ENCODE measurements around the gene APOM. TPM values are rescaled to one million over a fixed set of nuclear protein-coding genes. Genes with fewer than 3 reads are reported as not detected.

APOM gene
- total RNA-seq, 4 donors from 2014 or later: 0.62 to 7.4 (median 3.2) TPM

- peak; percentile 20 for TF ChIP-seq POLR2AphosphoS5 (IDR thresholded peaks at IDR 0.05)
- TF ChIP-seq CTCF (IDR thresholded peaks at IDR 0.05): no peak
- TF ChIP-seq EP300 (IDR thresholded peaks at IDR 0.05): no peak
- TF ChIP-seq POLR2A (IDR thresholded peaks at IDR 0.05): peak; percentile 75 to 76
- peaks cover 0 to 25% (median 8%) of the 10 kb centered on the region in 3 donors for H3K4me1 ChIP-seq
Observed at GRCh38 chr6:31620586-31621319, 34.9 kb upstream of the APOM start, which contains the start of gene PRRC2A. PRRC2A (plus strand) TSS chr6:31620715; CDS start chr6:31622790, 2,075 bp downstream.

GRCh38 chr6:31621320-31621939, 34.3 kb upstream of the APOM start:
- WGBS, 2 donors (ENCODE audit: low coverage in 1 of 2): 0 to 3% methylated on average over 5 to 15 of the region's 15 CpGs

More at GRCh38 chr6:31620586-31621319, 34.9 kb upstream of the APOM start, which contains the start of gene PRRC2A:
- WGBS, 2 donors (ENCODE audit: low coverage in 1 of 2): 0 to 1% methylated on average over 3 to 15 of the region's 67 CpGs
- H3K9me3 ChIP-seq: no peaks in the 10 kb centered on the region
- H3K27me3 ChIP-seq: no peaks in the 10 kb centered on the region
- H3K4me3 ChIP-seq: peak within 1 kb of the TSS; percentile 54 to 85
- ATAC-seq: peak; percentile 83
- H3K36me3 ChIP-seq: peaks cover 0 to 32% of the 10 kb centered on the region in 2 donors
- H3K27ac ChIP-seq: peak within 1 kb of the TSS; percentile 82 to 98 (median 94)

GRCh38 chr6:31621991-31622390, 33.7 kb upstream of the APOM start:
- no peaks in the 10 kb centered on the region for H3K27me3 ChIP-seq
- ATAC-seq: no peak
- peaks cover 0 to 45% of the 10 kb centered on the region in 2 donors for H3K36me3 ChIP-seq
- 16 to 38% methylated on average over 4 of the region's 4 CpGs for WGBS, 2 donors (ENCODE audit: low coverage in 1 of 2)
- H3K4me1 ChIP-seq: peaks cover 0 to 25% (median 8%) of the 10 kb centered on the region in 3 donors
- H3K9me3 ChIP-seq: no peaks in the 10 kb centered on the region
- TF ChIP-seq EP300 (IDR thresholded peaks at IDR 0.05) (no peak), POLR2AphosphoS5 (IDR thresholded peaks at IDR 0.05) (no peak), POLR2A (IDR thresholded peaks at IDR 0.05) (no peak), CTCF (IDR thresholded peaks at IDR 0.05) (no peak)
- H3K4me3 ChIP-seq: peak overlapping the region; percentile 54 to 85
- peak overlapping the region; percentile 71 to 98 (median 94) for H3K27ac ChIP-seq

More at GRCh38 chr6:31621320-31621939, 34.3 kb upstream of the APOM start:
- no peak for ATAC-seq
- Histone ChIP-seq H3K4me3 (peak overlapping the region; percentile 54 to 85), H3K4me1 (peaks cover 0 to 25% (median 8%) of the 10 kb centered on the region in 3 donors), H3K27me3 (no peaks in the 10 kb centered on the region), H3K36me3 (peaks cover 0 to 39% of the 10 kb centered on the region in 2 donors), H3K9me3 (no peaks in the 10 kb centered on the region), H3K27ac (peak overlapping the region; percentile 71 to 98 (median 94))
- TF ChIP-seq EP300 (IDR thresholded peaks at IDR 0.05): no peak
- TF ChIP-seq POLR2A (IDR thresholded peaks at IDR 0.05): no peak
- TF ChIP-seq POLR2AphosphoS5 (IDR thresholded peaks at IDR 0.05): no peak
- no peak for TF ChIP-seq CTCF (IDR thresholded peaks at IDR 0.05)

GRCh38 chr6:31622684-31623091, 33.0 kb upstream of the APOM start:
- Histone ChIP-seq H3K27ac (peak overlapping the region; percentile 71 to 98 (median 94)), H3K4me3 (no peak overlapping the region), H3K4me1 (peaks cover 0 to 25% (median 8%) of the 10 kb centered on the region in 3 donors), H3K27me3 (no peaks in the 10 kb centered on the region), H3K36me3 (peaks cover 0 to 52% of the 10 kb centered on the region in 2 donors), H3K9me3 (no peaks in the 10 kb centered on the region)
- no peak for ATAC-seq
- 10 to 29% methylated on average over 1 to 2 of the region's 10 CpGs for WGBS, 2 donors (ENCODE audit: low coverage in 1 of 2)
- TF ChIP-seq POLR2A (IDR thresholded peaks at IDR 0.05): no peak
- TF ChIP-seq CTCF (IDR thresholded peaks at IDR 0.05): no peak
- no peak for TF ChIP-seq POLR2AphosphoS5 (IDR thresholded peaks at IDR 0.05)
- no peak for TF ChIP-seq EP300 (IDR thresholded peaks at IDR 0.05)

Data from gastroesophageal sphincter (tissue), 4 donors.